ENCODE measurements around the gene CPHXL.

The CPHXL gene

DNA sequence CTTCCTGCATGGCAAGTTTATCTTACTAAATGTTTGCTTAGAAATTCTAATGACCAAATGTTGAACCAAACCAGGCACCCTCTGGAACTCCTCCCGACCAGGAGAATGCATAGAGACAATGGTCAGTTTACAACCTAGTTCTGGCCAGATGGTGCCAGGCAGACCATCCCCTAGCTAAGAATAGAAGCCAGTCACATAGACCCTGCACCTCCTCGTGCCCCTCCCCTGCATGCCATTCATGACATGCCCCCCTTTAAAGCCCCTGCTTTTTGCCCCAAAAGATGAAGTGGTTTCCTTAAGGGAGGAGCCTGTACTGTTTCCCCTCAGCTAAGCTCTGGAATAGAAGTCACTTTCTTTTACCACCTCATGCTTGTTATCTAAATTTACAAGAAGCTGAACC lies 6.6 kb upstream of the CPHXL start:
- H3K27me3 ChIP-seq (ENCODE audit: insufficient read depth, low read depth, severe bottlenecking), result no peaks in the 10 kb centered on the region
- no peak overlapping the region for H3K4me3 ChIP-seq (ENCODE audit: low read depth, low read length)
- no peak overlapping the region for H3K27ac ChIP-seq
- TF ChIP-seq, protein P1, sequence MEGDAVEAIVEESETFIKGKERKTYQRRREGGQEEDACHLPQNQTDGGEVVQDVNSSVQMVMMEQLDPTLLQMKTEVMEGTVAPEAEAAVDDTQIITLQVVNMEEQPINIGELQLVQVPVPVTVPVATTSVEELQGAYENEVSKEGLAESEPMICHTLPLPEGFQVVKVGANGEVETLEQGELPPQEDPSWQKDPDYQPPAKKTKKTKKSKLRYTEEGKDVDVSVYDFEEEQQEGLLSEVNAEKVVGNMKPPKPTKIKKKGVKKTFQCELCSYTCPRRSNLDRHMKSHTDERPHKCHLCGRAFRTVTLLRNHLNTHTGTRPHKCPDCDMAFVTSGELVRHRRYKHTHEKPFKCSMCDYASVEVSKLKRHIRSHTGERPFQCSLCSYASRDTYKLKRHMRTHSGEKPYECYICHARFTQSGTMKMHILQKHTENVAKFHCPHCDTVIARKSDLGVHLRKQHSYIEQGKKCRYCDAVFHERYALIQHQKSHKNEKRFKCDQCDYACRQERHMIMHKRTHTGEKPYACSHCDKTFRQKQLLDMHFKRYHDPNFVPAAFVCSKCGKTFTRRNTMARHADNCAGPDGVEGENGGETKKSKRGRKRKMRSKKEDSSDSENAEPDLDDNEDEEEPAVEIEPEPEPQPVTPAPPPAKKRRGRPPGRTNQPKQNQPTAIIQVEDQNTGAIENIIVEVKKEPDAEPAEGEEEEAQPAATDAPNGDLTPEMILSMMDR (IDR thresholded peaks at IDR 0.05; ENCODE audit: low read depth, low read length), result no peak
- H3K9me3 ChIP-seq (ENCODE audit: severe bottlenecking), result no peaks in the 10 kb centered on the region
- DNase-seq, result no peak
- H3K36me3 ChIP-seq, result no peaks in the 10 kb centered on the region

- peak; percentile 71 for DNase-seq
- Histone ChIP-seq H3K36me3 (no peaks in the 10 kb centered on the region), H3K27me3 (ENCODE audit: insufficient read depth, low read depth, severe bottlenecking) (no peaks in the 10 kb centered on the region), H3K27ac (peak overlapping the region; percentile 11), H3K9me3 (ENCODE audit: severe bottlenecking) (peaks cover 5% of the 10 kb centered on the region), H3K4me3 (ENCODE audit: low read depth, low read length) (no peak overlapping the region)
- TF ChIP-seq, protein P1 (IDR thresholded peaks at IDR 0.05; ENCODE audit: low read depth, low read length), result no peak
These were observed 931 bp upstream of the CPHXL start for GRCh38 chr16:75727221-75727620.

GRCh38 chr16:75718452-75718851 lies 7.8 kb downstream of the CPHXL start:
- no peaks in the 10 kb centered on the region for H3K36me3 ChIP-seq
- no peak overlapping the region for H3K27ac ChIP-seq
- H3K27me3 ChIP-seq (ENCODE audit: insufficient read depth, low read depth, severe bottlenecking), result no peaks in the 10 kb centered on the region
- TF ChIP-seq, protein P1 (IDR thresholded peaks at IDR 0.05; ENCODE audit: low read depth, low read length), result no peak
- H3K9me3 ChIP-seq (ENCODE audit: severe bottlenecking), result peaks cover 3% of the 10 kb centered on the region
- DNase-seq, result no peak
- H3K4me3 ChIP-seq (ENCODE audit: low read depth, low read length), result no peak overlapping the region

DNA sequence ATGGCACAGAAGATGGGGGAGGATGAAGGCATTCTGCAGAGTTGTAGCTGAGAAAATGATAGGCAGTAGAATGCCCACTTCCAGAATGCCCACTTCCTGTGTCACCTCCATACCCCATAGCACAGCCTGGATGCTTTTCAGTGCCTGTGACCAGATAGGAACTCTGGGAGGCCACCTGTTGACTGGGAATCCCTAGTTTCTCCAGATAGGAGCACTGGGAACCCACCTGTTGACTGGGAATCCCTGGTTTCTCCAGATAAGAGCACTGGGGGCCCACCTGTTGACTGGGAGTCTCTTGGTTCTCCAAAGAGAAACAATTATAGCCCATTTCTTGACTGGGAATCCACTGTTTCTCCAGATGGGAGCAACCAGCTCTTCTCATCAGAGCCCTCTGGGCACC lies 11.6 kb downstream of the CPHXL start:
- H3K4me3 ChIP-seq (ENCODE audit: low read depth, low read length), result no peak overlapping the region
- no peak overlapping the region for H3K27ac ChIP-seq
- TF ChIP-seq, protein P1 (IDR thresholded peaks at IDR 0.05; ENCODE audit: low read depth, low read length), result no peak
- H3K9me3 ChIP-seq (ENCODE audit: severe bottlenecking), result peaks cover 9% of the 10 kb centered on the region
- no peaks in the 10 kb centered on the region for H3K36me3 ChIP-seq
- H3K27me3 ChIP-seq (ENCODE audit: insufficient read depth, low read depth, severe bottlenecking), result no peaks in the 10 kb centered on the region
- no peak for DNase-seq

GRCh38 chr16:75710344-75710743 lies 15.9 kb downstream of the CPHXL start:
- H3K27ac ChIP-seq, result no peak overlapping the region
- DNase-seq, result no peak
- H3K36me3 ChIP-seq, result no peaks in the 10 kb centered on the region
- no peak overlapping the region for H3K4me3 ChIP-seq (ENCODE audit: low read depth, low read length)
- TF ChIP-seq, protein P1 (IDR thresholded peaks at IDR 0.05; ENCODE audit: low read depth, low read length), result no peak
- H3K27me3 ChIP-seq (ENCODE audit: insufficient read depth, low read depth, severe bottlenecking), result no peaks in the 10 kb centered on the region
- peaks cover 6% of the 10 kb centered on the region for H3K9me3 ChIP-seq (ENCODE audit: severe bottlenecking)

GRCh38 chr16:75703306-75703705 lies 23.0 kb downstream of the CPHXL start:
- DNase-seq, result peak; percentile 13
- Histone ChIP-seq H3K27me3 (ENCODE audit: insufficient read depth, low read depth, severe bottlenecking) (no peaks in the 10 kb centered on the region), H3K36me3 (no peaks in the 10 kb centered on the region), H3K27ac (peak overlapping the region; percentile 1; the same call in 1 of the 2 replicates), H3K9me3 (ENCODE audit: severe bottlenecking) (no peaks in the 10 kb centered on the region), H3K4me3 (ENCODE audit: low read depth, low read length) (no peak overlapping the region)
- TF ChIP-seq, protein P1 (IDR thresholded peaks at IDR 0.05; ENCODE audit: low read depth, low read length), result no peak

Data from WERI-Rb-1 (cell line).